ENCODE results near the gene SRPK1. TPM values are rescaled to one million over a fixed set of nuclear protein-coding genes. Genes with fewer than 3 reads are reported as not detected.
A peak's percentile ranks its signal among the peaks of the same experiment; 100 is the strongest.

SRPK1 gene
- total RNA-seq, 1 experiment from 2014 or later = 89.4 TPM

DNA sequence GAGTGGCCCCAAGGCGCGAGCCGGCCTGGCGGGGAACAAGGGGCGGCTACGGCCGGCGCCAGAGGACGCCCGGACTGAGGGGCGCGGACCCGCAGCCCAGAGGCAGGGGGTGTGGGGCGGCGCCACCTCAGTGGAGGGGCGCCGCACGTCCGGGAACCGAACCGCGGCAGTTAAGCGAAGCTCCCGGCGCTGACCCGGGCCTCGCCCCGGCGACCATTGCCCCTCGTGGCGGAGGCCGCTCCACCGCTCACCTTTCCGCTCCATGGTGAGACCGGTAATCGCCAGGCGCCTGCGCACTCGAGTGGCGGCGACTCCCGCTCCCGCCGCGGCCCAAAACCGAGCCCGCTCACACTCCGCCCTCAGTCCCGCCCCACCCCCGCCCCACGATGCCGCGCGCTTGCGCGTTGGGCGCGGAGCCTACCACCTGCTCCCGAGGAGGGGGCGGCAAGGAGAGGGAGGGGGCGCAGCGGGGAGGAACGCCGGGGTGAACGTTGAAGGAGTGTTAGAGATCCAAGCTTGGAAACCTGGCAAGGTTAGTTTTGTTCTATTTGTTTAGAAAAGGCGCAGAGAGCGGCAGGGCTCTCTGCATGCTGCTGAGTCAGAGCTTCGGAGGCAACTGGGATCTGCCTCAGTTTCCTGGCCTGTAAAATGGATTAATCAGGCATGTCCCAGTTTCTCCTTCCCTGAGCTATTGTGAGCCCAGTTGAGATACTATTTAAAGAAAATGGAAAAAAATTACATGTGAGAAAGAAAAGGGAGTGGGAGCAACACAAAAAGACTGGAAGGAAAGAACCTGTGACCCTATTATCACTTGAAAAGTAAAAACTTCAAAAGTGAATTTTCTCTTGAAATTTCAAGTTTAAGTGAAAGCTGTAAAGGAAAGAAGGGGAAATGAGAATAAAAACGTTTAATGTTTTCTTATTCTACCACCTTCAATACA is at the start of gene SRPK1 (continued):
- TF ChIP-seq ZNF274 (IDR thresholded peaks at IDR 0.05; ENCODE audit: low read depth, low read length) = no peak
- TF ChIP-seq, protein P1, sequence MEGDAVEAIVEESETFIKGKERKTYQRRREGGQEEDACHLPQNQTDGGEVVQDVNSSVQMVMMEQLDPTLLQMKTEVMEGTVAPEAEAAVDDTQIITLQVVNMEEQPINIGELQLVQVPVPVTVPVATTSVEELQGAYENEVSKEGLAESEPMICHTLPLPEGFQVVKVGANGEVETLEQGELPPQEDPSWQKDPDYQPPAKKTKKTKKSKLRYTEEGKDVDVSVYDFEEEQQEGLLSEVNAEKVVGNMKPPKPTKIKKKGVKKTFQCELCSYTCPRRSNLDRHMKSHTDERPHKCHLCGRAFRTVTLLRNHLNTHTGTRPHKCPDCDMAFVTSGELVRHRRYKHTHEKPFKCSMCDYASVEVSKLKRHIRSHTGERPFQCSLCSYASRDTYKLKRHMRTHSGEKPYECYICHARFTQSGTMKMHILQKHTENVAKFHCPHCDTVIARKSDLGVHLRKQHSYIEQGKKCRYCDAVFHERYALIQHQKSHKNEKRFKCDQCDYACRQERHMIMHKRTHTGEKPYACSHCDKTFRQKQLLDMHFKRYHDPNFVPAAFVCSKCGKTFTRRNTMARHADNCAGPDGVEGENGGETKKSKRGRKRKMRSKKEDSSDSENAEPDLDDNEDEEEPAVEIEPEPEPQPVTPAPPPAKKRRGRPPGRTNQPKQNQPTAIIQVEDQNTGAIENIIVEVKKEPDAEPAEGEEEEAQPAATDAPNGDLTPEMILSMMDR (IDR thresholded peaks at IDR 0.05 in 2 of 3, conservative IDR thresholded peaks at IDR 0.05 in 1 of 3; ENCODE audit: borderline replicate concordance in 1 of 3, insufficient read depth in 1 of 3, low read depth in 2 of 3, low read length in 2 of 3) = no peak

DNA sequence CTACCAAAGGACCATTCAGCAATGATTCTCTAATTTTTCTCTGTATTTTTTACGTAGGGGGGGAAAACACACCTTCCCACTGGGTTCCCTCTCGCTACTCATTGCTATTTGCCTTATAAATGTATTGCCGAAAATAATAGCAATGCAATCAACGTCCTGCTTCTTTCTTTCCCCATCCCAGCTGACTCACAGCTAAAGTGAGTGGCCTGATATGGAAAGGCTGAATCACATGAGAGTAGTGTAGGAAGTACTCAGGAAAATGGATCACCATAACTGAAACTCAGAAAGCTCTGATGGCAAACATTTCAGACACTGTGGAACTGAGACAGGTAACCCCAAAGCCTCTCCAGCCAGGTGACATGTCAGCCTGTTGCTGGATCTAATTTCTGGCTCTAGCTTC is 49.3 kb upstream of the SRPK1 start:
- H3K27ac ChIP-seq (ENCODE audit: low read depth, low read length) = no peak overlapping the region
- no TSS peak for BruUV-seq (replicated peaks)
- ATAC-seq (no peak), DNase-seq (ENCODE audit: low read depth, low spot score) (no peak)
- H3K9ac ChIP-seq (ENCODE audit: low read length) = no peak overlapping the region
- no peak overlapping the region for H2AFZ ChIP-seq (ENCODE audit: low read depth, low read length, poor library complexity, severe bottlenecking)
- TF ChIP-seq, protein P2, sequence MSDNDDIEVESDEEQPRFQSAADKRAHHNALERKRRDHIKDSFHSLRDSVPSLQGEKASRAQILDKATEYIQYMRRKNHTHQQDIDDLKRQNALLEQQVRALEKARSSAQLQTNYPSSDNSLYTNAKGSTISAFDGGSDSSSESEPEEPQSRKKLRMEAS (IDR thresholded peaks at IDR 0.05) = no peak
- no peak for TF ChIP-seq POLR2A (IDR thresholded peaks at IDR 0.05; ENCODE audit: borderline replicate concordance, extremely low read depth, insufficient read depth, insufficient read length)
- peak; percentile 40 for TF ChIP-seq FOSL1 (IDR thresholded peaks at IDR 0.05; ENCODE audit: low read depth)
- no peak for TF ChIP-seq POLR2AphosphoS5 (IDR thresholded peaks at IDR 0.05; ENCODE audit: low read depth, low read length)
- no peak for TF ChIP-seq JUND (IDR thresholded peaks at IDR 0.05)
- TF ChIP-seq RAD21 (IDR thresholded peaks at IDR 0.05; ENCODE audit: low read depth) = no peak
- 0 out of 2 replicates have a peak, but pooled peaks have one; percentile 11 for TF ChIP-seq SP1 (IDR thresholded peaks at IDR 0.05; ENCODE audit: low read depth)
- peaks cover 3 to 15% of the 10 kb centered on the region in 2 experiments; a peak in 3 of 4 replicates for H3K4me1 ChIP-seq (ENCODE audit: control insufficient read depth in 1 of 2, insufficient read depth in 2 of 2, low read length in 2 of 2)
- intact Hi-C loops (cut with micrococcal nuclease) = no loop called here
- H3K4me2 ChIP-seq (ENCODE audit: low read length) = no peak overlapping the region
- ChIA-PET CTCF (no interaction called here), POLR2A (no interaction called here), RAD21 (ENCODE audit: low non-redundant PET in 1 of 2, low total read pairs in 2 of 2, uncharacterized antibody in 2 of 2, unreplicated experiment in 2 of 2) (no interaction called here)
- no peaks in the 10 kb centered on the region for H3K27me3 ChIP-seq (ENCODE audit: insufficient read depth, low read length)
- no peak overlapping the region for H3K4me3 ChIP-seq (replicated peaks in 1 of 2; ENCODE audit: low read depth in 1 of 2, low read length in 2 of 2)
- H3K9me3 ChIP-seq (ENCODE audit: control insufficient read depth in 1 of 2, insufficient read depth in 1 of 2, low read depth in 1 of 2, low read length in 2 of 2) = no peaks in the 10 kb centered on the region
- H3K36me3 ChIP-seq (ENCODE audit: control insufficient read depth in 1 of 2, insufficient read depth in 2 of 2, low read length in 2 of 2) = no peaks in the 10 kb centered on the region
- no peaks in the 10 kb centered on the region for H4K20me1 ChIP-seq (ENCODE audit: insufficient read depth)
- H3K79me2 ChIP-seq (ENCODE audit: insufficient read depth, low read length) = no peaks in the 10 kb centered on the region
- H3K9me2 ChIP-seq (ENCODE audit: insufficient read depth) = no peaks in the 10 kb centered on the region

Data from HCT116 (cell line).